ENCODE results near the gene SYNDIG1. TPM values are rescaled to one million over a fixed set of nuclear protein-coding genes. Genes with fewer than 3 reads are reported as not detected.

The SYNDIG1 gene
- total RNA-seq, 1 experiment from 2014 or later: 17.9 TPM

DNA sequence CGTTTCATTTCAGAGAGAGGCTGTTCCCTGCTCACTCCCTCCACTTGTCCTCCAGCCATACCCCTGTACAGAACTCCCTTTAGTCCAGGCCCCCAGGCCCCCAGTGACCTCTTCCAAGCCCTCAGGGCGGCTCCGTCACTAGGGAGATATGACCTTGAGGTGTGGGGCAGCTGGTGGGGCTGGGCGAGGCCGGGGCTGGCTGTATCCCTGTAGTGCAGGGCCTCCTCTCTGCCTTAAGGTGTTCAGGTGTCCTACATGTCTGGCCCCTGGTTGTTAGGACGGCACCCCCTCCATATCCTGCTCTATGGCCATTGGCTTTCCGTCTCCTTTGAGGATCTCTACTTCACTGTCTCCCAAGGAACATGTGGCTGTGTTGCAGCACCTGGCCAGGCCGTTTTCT, 17.4 kb upstream of the SYNDIG1 start:
- Histone ChIP-seq H3K27me3 (replicated peaks; ENCODE audit: insufficient read depth, low read depth, low read length, poor library complexity) (no peaks in the 10 kb centered on the region), H3K27ac (ENCODE audit: low read depth, low read length, poor library complexity, severe bottlenecking) (no peak overlapping the region), H3K4me3 (ENCODE audit: low read depth, low read length, poor library complexity, severe bottlenecking) (no peak overlapping the region), H3K36me3 (ENCODE audit: insufficient read depth, low read length, poor library complexity, severe bottlenecking) (no peaks in the 10 kb centered on the region), H3K4me1 (ENCODE audit: insufficient read depth, low read length, poor library complexity, severe bottlenecking) (no peaks in the 10 kb centered on the region), H3K9me3 (ENCODE audit: low read depth, low read length, poor library complexity, severe bottlenecking) (no peaks in the 10 kb centered on the region)
- BruUV-seq (replicated peaks): no TSS peak
- TF ChIP-seq EZH2 (IDR thresholded peaks at IDR 0.05; ENCODE audit: borderline replicate concordance, low read depth, low read length, poor library complexity, severe bottlenecking): no peak
- TF ChIP-seq, protein P1, sequence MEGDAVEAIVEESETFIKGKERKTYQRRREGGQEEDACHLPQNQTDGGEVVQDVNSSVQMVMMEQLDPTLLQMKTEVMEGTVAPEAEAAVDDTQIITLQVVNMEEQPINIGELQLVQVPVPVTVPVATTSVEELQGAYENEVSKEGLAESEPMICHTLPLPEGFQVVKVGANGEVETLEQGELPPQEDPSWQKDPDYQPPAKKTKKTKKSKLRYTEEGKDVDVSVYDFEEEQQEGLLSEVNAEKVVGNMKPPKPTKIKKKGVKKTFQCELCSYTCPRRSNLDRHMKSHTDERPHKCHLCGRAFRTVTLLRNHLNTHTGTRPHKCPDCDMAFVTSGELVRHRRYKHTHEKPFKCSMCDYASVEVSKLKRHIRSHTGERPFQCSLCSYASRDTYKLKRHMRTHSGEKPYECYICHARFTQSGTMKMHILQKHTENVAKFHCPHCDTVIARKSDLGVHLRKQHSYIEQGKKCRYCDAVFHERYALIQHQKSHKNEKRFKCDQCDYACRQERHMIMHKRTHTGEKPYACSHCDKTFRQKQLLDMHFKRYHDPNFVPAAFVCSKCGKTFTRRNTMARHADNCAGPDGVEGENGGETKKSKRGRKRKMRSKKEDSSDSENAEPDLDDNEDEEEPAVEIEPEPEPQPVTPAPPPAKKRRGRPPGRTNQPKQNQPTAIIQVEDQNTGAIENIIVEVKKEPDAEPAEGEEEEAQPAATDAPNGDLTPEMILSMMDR (conservative IDR thresholded peaks at IDR 0.05; ENCODE audit: low read depth, low read length): no peak
- DNase-seq (ENCODE audit: low spot score): no peak
- POLR2A ChIA-PET (ENCODE audit: low non-redundant PET): no interaction called here
- intact Hi-C loops (cut with micrococcal nuclease; ENCODE audit: unreplicated experiment): no loop called here
- CTCF ChIA-PET: no interaction called here

DNA sequence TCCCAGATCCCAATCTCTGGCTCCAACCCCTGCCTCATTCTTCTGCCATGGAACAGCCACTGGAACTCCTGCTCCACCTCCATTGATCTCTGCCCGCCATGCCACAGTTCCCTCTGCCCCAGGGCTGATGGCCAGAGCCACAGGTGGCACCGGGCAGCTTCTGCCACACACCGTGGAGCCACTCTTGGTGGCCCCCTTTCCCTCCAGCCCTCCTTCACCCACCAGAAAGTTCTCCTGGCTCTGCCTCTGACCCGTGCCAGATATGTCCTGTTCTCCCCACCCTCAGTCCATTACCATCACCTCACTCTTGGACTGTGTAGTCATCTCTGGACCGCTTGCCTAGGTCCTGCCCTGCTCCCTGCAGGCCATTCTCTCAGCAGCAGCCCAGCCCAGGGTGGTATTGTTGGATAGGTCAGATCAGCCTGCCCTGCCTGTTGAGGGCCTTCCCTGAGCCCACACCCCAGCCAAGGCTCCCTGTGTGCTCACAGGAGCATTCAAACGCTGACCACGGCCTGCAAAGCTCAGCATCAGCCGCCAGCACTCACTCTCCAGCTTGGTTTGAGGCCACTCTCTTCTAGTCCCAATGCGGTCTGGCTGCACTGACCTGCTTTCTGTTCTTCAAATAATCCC, 16.8 kb upstream of the SYNDIG1 start:
- DNase-seq (ENCODE audit: low spot score): no peak
- no TSS peak for BruUV-seq (replicated peaks)
- TF ChIP-seq EZH2 (IDR thresholded peaks at IDR 0.05; ENCODE audit: borderline replicate concordance, low read depth, low read length, poor library complexity, severe bottlenecking): no peak
- TF ChIP-seq, protein P1 (conservative IDR thresholded peaks at IDR 0.05; ENCODE audit: low read depth, low read length): no peak
- intact Hi-C loops (cut with micrococcal nuclease; ENCODE audit: unreplicated experiment): no loop called here
- ChIA-PET POLR2A (ENCODE audit: low non-redundant PET) (no interaction called here), CTCF (no interaction called here)
- Histone ChIP-seq H3K4me1 (ENCODE audit: insufficient read depth, low read length, poor library complexity, severe bottlenecking) (no peaks in the 10 kb centered on the region), H3K27ac (ENCODE audit: low read depth, low read length, poor library complexity, severe bottlenecking) (no peak overlapping the region), H3K27me3 (replicated peaks; ENCODE audit: insufficient read depth, low read depth, low read length, poor library complexity) (no peaks in the 10 kb centered on the region), H3K4me3 (ENCODE audit: low read depth, low read length, poor library complexity, severe bottlenecking) (no peak overlapping the region), H3K9me3 (ENCODE audit: low read depth, low read length, poor library complexity, severe bottlenecking) (no peaks in the 10 kb centered on the region), H3K36me3 (ENCODE audit: insufficient read depth, low read length, poor library complexity, severe bottlenecking) (no peaks in the 10 kb centered on the region)

DNA sequence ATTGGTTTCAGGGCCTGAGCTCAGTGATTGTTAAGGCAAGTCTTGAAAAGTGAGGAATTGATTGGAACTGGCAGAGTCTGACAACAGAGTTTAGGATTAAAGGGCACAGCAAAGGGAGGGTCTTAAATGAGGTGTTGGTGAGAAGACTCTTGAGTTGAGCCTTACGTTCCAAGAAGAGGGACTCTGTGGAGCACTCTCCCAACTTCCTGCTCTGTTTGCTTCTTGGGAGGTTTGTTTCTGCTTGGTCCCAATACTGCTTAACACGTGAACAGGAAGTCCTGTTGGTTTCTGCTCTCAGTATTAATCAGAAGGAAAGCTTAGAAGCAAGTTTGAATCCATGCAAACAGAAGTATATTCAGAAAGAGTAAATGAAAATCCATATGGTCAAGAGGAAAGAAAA, 15.6 kb upstream of the SYNDIG1 start:
- no peak for DNase-seq (ENCODE audit: low spot score)
- ChIA-PET POLR2A (ENCODE audit: low non-redundant PET) (no interaction called here), CTCF (interaction anchor here (0.5 kb wide), 1 partner anchor 13 kb away, joined by 10 read pairs; no protein-coding TSS in a partner anchor)
- intact Hi-C loops (cut with micrococcal nuclease; ENCODE audit: unreplicated experiment): no loop called here
- H3K4me3 ChIP-seq (ENCODE audit: low read depth, low read length, poor library complexity, severe bottlenecking): no peak overlapping the region
- no peaks in the 10 kb centered on the region for H3K27me3 ChIP-seq (replicated peaks; ENCODE audit: insufficient read depth, low read depth, low read length, poor library complexity)
- no peak for TF ChIP-seq EZH2 (IDR thresholded peaks at IDR 0.05; ENCODE audit: borderline replicate concordance, low read depth, low read length, poor library complexity, severe bottlenecking)
- TF ChIP-seq, protein P1 (conservative IDR thresholded peaks at IDR 0.05; ENCODE audit: low read depth, low read length): no peak
- H3K27ac ChIP-seq (ENCODE audit: low read depth, low read length, poor library complexity, severe bottlenecking): no peak overlapping the region
- no peaks in the 10 kb centered on the region for H3K4me1 ChIP-seq (ENCODE audit: insufficient read depth, low read length, poor library complexity, severe bottlenecking)
- no peaks in the 10 kb centered on the region for H3K36me3 ChIP-seq (ENCODE audit: insufficient read depth, low read length, poor library complexity, severe bottlenecking)
- H3K9me3 ChIP-seq (ENCODE audit: low read depth, low read length, poor library complexity, severe bottlenecking): no peaks in the 10 kb centered on the region
- BruUV-seq (replicated peaks): no TSS peak

Data from A673 (cell line).